Measurements from ENCODE around the gene SV2A.

- TF ChIP-seq CTCF (IDR thresholded peaks at IDR 0.05; ENCODE audit: low read depth, low read length), result no peak
- TF ChIP-seq EZH2phosphoT487 (IDR thresholded peaks at IDR 0.05; ENCODE audit: low read depth), result no peak
Observed at GRCh38 chr1:149942207-149942606, 24.6 kb upstream of the SV2A start.
